Neural crest cell (in vitro differentiated cells): ENCODE data around the gene EGLN2. TPM values are rescaled to one million over a fixed set of nuclear protein-coding genes. Genes with fewer than 3 reads are reported as not detected.

Experiments
- DNase-seq: peaks from one replicate; pipeline ENCODE4 v3.0.0; 2021; ENCODE audit warnings: low read depth, mixed read lengths, low spot score
- H3K27ac Mint-ChIP-seq: one replicate; pipeline ENCODE4 v1.8.0; 2021; ENCODE audit warnings: mild to moderate bottlenecking, mixed read lengths; ENCODE audit not compliant: unreplicated experiment
- H3K27me3 Mint-ChIP-seq: 2 replicates; pipeline ENCODE4 v1.8.0; 2021; ENCODE audit warnings: low read depth, mild to moderate bottlenecking, mixed read lengths
- H3K36me3 Mint-ChIP-seq: 2 replicates; pipeline ENCODE4 v1.8.0; 2021; ENCODE audit warnings: low read depth, mild to moderate bottlenecking, mixed read lengths
- H3K4me1 Mint-ChIP-seq: 2 replicates; pipeline ENCODE4 v1.8.0; 2021; ENCODE audit warnings: mixed read lengths
- H3K4me3 Mint-ChIP-seq: one replicate; pipeline ENCODE4 v1.8.0; 2021; ENCODE audit warnings: mild to moderate bottlenecking, mixed read lengths
- H3K9me3 Mint-ChIP-seq: 2 replicates; pipeline ENCODE4 v1.8.0; 2021; ENCODE audit warnings: mixed read lengths
- CTCF ChIP-seq: fragments of 200-600 bp; sonication (generic); conservative IDR thresholded peaks from 2 replicates; pipeline ENCODE4 v1.5.0; 2021; ENCODE audit warnings: antibody characterized with exemption, mild to moderate bottlenecking
- total RNA-seq: library from RNA; stranded (reverse); gene quantifications from 2 replicates; pipeline ENCODE4 v1.2.1, GENCODE V29; 2021

EGLN2 gene
- total RNA-seq, 1 donor from 2014 or later: 113 TPM

GRCh38 chr19:40754611-40755247 lies 44.3 kb upstream of the EGLN2 start:
- peaks cover 30% of the 10 kb centered on the region for H3K36me3 Mint-ChIP-seq
- peaks cover 4% of the 10 kb centered on the region for H3K27me3 Mint-ChIP-seq
- H3K4me1 Mint-ChIP-seq: peaks cover 43% of the 10 kb centered on the region
- H3K4me3 Mint-ChIP-seq: peak overlapping the region; percentile 54
- no peak overlapping the region for H3K27ac Mint-ChIP-seq
- DNase-seq: no peak
- H3K9me3 Mint-ChIP-seq: no peaks in the 10 kb centered on the region
- TF ChIP-seq CTCF: no peak

- H3K4me3 Mint-ChIP-seq: peak overlapping the region; percentile 71
- peaks cover 38% of the 10 kb centered on the region for H3K4me1 Mint-ChIP-seq
- H3K9me3 Mint-ChIP-seq: no peaks in the 10 kb centered on the region
- TF ChIP-seq CTCF: no peak
- H3K27me3 Mint-ChIP-seq: peaks cover 4% of the 10 kb centered on the region
- no peak for DNase-seq
- H3K27ac Mint-ChIP-seq: no peak overlapping the region
- peaks cover 31% of the 10 kb centered on the region for H3K36me3 Mint-ChIP-seq
Observed at GRCh38 chr19:40755248-40755624, 43.8 kb upstream of the EGLN2 start.

GRCh38 chr19:40755791-40756190 lies 43.2 kb upstream of the EGLN2 start:
- H3K4me3 Mint-ChIP-seq: peak overlapping the region; percentile 71
- no peak for TF ChIP-seq CTCF
- H3K27me3 Mint-ChIP-seq: no peaks in the 10 kb centered on the region
- H3K9me3 Mint-ChIP-seq: no peaks in the 10 kb centered on the region
- peak overlapping the region; percentile 71 for H3K27ac Mint-ChIP-seq
- DNase-seq: no peak
- H3K4me1 Mint-ChIP-seq: peaks cover 33% of the 10 kb centered on the region
- peaks cover 34% of the 10 kb centered on the region for H3K36me3 Mint-ChIP-seq

- H3K9me3 Mint-ChIP-seq: no peaks in the 10 kb centered on the region
- peak overlapping the region; percentile 77 for H3K4me3 Mint-ChIP-seq
- peaks cover 31% of the 10 kb centered on the region for H3K4me1 Mint-ChIP-seq
- no peak overlapping the region for H3K27ac Mint-ChIP-seq
- DNase-seq: no peak
- no peaks in the 10 kb centered on the region for H3K27me3 Mint-ChIP-seq
- TF ChIP-seq CTCF: no peak
- peaks cover 34% of the 10 kb centered on the region for H3K36me3 Mint-ChIP-seq
Observed at GRCh38 chr19:40756502-40757110, 42.4 kb upstream of the EGLN2 start.

- H3K4me3 Mint-ChIP-seq: no peak overlapping the region
- H3K9me3 Mint-ChIP-seq: no peaks in the 10 kb centered on the region
- H3K36me3 Mint-ChIP-seq: peaks cover 35% of the 10 kb centered on the region
- H3K4me1 Mint-ChIP-seq: peaks cover 23% of the 10 kb centered on the region
- DNase-seq: no peak
- TF ChIP-seq CTCF: no peak
- no peaks in the 10 kb centered on the region for H3K27me3 Mint-ChIP-seq
- no peak overlapping the region for H3K27ac Mint-ChIP-seq
Observed at GRCh38 chr19:40758491-40758890, 40.5 kb upstream of the EGLN2 start.
